AG04449 (cell line): ENCODE results near the gene LIMK1.

Experiments
- CTCF ChIA-PET: fragments of 350-600 bp; formaldehyde crosslinking; extraction: SDS; loops from one replicate; lab custom pipeline; 2021; ENCODE audit warnings: antibody characterized with exemption; lab: Yijun Ruan, JAX
- POLR2A ChIA-PET: fragments of 400-600, 350-600 bp; formaldehyde crosslinking; extraction: SDS; loops from one replicate; lab custom pipeline; 2020; ENCODE audit warnings: antibody characterized with exemption, inconsistent platforms; lab: Yijun Ruan, JAX
- DNase-seq: peaks from one replicate; pipeline ENCODE4 v3.0.0-alpha.2; 2010; ENCODE audit warnings: low read depth, low spot score
- H3K4me3 ChIP-seq: 2 replicates; pipeline ENCODE4 v1.5.1; 2011; ENCODE audit warnings: low read depth, mild to moderate bottlenecking, control low read depth, low read length
- CTCF ChIP-seq: IDR thresholded peaks from one replicate; pipeline ENCODE4 v1.5.1; 2011; ENCODE audit warnings: mild to moderate bottlenecking, moderate library complexity, low read length, control low read depth, inconsistent platforms; ENCODE audit not compliant: insufficient read depth; ENCODE audit errors: missing control alignments

The LIMK1 gene

GRCh38 chr7:74064696-74065095 is 18.9 kb upstream of the LIMK1 start:
- no peak for DNase-seq
- ChIA-PET CTCF (interaction anchor here (0.7 to 8.8 kb wide), 8 partner anchors 18 to 336 kb away, joined by 3 to 127 read pairs (median 6); partner anchors contain the start of genes EIF4H and ELN), POLR2A (no interaction called here)
- H3K4me3 ChIP-seq, result no peak overlapping the region
- TF ChIP-seq CTCF, result no peak

GRCh38 chr7:74066626-74067025 is 17.0 kb upstream of the LIMK1 start:
- CTCF ChIA-PET, result interaction anchor here (1.2 to 8.8 kb wide), 10 partner anchors 13 to 335 kb away, joined by 3 to 127 read pairs (median 9); partner anchors contain the start of gene ELN
- DNase-seq, result no peak
- no peak overlapping the region for H3K4me3 ChIP-seq
- POLR2A ChIA-PET, result no interaction called here
- no peak for TF ChIP-seq CTCF

- ChIA-PET CTCF (interaction anchor here (0.6 to 8.8 kb wide), 34 partner anchors 11 to 336 kb away, joined by 3 to 127 read pairs (median 5); partner anchors contain the start of genes EIF4H, LIMK1 and TMEM270), POLR2A (no interaction called here)
- no peak for DNase-seq
Observed at GRCh38 chr7:74068378-74069085, 15.1 kb upstream of the LIMK1 start.

GRCh38 chr7:74069086-74069541 is 14.5 kb upstream of the LIMK1 start:
- TF ChIP-seq CTCF, result no peak
- POLR2A ChIA-PET, result no interaction called here
- H3K4me3 ChIP-seq, result no peak overlapping the region
- CTCF ChIA-PET, result interaction anchor here (0.6 to 8.8 kb wide), 30 partner anchors 10 to 338 kb away, joined by 3 to 127 read pairs (median 6); partner anchors contain the start of genes LIMK1 and TMEM270
- no peak for DNase-seq

More at GRCh38 chr7:74068378-74069085, 15.1 kb upstream of the LIMK1 start:
- no peak for TF ChIP-seq CTCF
- no peak overlapping the region for H3K4me3 ChIP-seq

GRCh38 chr7:74069790-74070618 is 13.6 kb upstream of the LIMK1 start:
- TF ChIP-seq CTCF, result no peak

More at GRCh38 chr7:74069790-74070618, 13.6 kb upstream of the LIMK1 start:
- ChIA-PET CTCF (interaction anchor here (0.7 to 8.8 kb wide), 18 partner anchors 9 to 337 kb away, joined by 3 to 127 read pairs (median 8); partner anchors contain the start of gene LIMK1), POLR2A (interaction anchor here (0.8 kb wide), 1 partner anchor 9 kb away, joined by 4 read pairs; no protein-coding TSS in a partner anchor)
- DNase-seq, result no peak
- H3K4me3 ChIP-seq, result no peak overlapping the region
